Hindlimb muscle (tissue), 1 donor: ENCODE results near the gene RNF8. TPM values are rescaled to one million over a fixed set of nuclear protein-coding genes. Genes with fewer than 3 reads are reported as not detected.

ENCODE experiments used
- polyA plus RNA-seq: library from polyadenylated mRNA; unstranded; fragments of 120-200 nt; gene quantifications from one replicate; pipeline ENCODE4 v1.2.1, GENCODE V29; 2013; ENCODE audit not compliant: insufficient read length

Gene RNF8
- polyA plus RNA-seq, 1 donor: 14.7 TPM

Other genes with a start within 250 kb of the RNF8 start
- gene PIM1, start 183.8 kb upstream of the RNF8 start, polyA plus RNA-seq: 21.7 TPM
- 6.8 TPM for gene TBC1D22B, start 96.2 kb upstream of the RNF8 start, polyA plus RNA-seq
- 0.72 TPM for gene TMEM217, start 95.8 kb upstream of the RNF8 start, polyA plus RNA-seq
- gene CMTR1, start 79.2 kb downstream of the RNF8 start, polyA plus RNA-seq: 33.0 TPM
- gene CCDC167, start 145.9 kb downstream of the RNF8 start, polyA plus RNA-seq: 19.1 TPM